GM18868 (cell line): ENCODE data around the gene TUT4.

ENCODE experiments used
- ATAC-seq: cut with Tn5 transposase; IDR thresholded peaks from one replicate; pipeline ENCODE4 v1.9.1; 2021; ENCODE audit warnings: mild to moderate bottlenecking, moderate library complexity; ENCODE audit not compliant: unreplicated experiment

TUT4 gene

DNA sequence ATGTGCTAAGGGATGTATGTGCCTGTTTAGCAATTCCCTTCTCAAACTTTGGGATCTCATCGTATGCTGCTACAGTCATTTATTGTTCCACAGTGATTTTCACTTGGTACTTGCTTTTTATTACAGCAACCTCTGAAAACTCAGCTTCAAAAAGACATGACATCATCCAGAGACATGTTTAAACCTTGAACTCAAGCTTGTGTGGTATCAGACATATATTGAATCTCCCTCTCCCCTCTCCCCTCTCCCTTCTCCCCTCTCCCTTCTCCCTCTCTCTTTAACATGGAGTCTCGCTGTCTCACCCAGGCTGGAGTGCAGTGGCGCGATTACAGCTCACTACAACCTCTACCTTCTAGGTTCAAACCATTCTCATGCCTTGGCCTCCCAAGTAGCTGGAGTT is 19.5 kb upstream of the TUT4 start:
- no peak for ATAC-seq

DNA sequence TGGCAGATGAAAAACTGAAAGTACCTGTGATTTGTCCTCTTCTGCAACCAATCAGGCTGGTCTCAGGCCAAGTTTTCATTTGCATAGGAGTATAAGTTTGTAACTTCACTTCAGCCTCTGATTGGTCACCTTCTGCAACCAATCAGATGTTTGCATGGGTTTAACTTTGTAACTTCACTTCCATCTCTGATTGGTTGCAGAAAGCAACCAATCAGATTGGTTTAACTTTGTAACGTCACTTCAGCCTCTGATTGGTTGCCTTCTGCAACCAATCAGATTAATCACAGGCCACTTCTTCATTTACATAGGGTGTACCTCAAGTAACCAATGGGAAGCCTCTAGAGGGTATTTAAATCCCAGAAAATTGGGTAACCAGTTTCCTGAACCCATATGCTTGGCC is 18.9 kb upstream of the TUT4 start:
- no peak for ATAC-seq

DNA sequence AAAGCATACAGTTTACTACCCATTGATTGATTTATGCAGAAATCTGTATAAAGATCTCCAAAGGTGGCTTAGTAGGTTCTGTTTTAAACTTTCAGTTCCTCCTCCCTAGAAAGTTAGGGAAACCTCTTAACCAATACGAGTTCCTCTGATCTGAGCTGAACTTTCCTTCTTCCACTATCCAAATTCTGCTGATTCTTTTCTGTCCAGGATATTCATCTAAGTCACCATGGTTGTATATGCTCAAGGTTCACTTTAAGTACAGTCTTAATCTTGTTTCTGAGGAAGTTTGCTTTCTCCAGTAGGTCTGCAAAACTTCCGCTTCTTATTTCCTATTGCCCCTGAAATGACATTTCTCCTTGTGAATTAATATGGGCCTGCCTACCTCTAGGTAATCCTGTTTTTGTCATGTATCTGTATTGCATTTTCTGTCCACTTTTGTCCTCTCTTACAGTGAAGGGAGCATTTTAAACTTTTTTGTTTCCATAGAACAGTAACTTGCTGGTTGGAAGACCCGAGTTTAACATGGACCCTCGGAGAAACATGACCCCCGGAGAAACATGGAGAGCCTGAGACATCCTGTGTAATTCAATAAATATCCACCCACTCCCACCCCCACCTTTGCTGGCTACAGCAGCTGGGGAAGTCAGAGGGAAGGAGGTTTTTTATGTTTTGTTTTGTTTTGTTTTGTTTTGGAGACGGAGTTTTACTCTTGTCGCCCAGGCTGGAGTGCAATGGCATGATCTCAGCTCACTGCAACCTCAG is 16.7 kb upstream of the TUT4 start:
- no peak for ATAC-seq

DNA sequence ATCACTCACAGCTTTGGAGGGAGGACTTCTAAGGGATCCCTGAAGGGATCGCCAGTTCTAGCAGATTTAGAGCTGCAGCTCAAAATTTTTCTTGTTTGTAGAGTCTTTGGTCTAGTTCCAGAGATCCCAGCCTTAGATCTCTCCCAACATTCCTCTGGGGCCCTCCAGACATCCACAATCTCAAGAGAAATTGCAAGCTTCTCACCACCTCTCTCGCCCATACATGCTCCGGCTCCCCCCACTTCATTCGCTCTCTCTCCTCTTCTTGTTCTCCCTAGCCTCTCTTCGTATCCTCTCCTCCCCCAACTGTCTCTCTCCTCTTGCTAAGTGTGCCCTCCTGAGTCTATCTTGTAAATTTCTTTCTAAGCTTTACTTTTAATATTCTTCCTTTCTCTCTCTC is 15.1 kb upstream of the TUT4 start:
- no peak for ATAC-seq

DNA sequence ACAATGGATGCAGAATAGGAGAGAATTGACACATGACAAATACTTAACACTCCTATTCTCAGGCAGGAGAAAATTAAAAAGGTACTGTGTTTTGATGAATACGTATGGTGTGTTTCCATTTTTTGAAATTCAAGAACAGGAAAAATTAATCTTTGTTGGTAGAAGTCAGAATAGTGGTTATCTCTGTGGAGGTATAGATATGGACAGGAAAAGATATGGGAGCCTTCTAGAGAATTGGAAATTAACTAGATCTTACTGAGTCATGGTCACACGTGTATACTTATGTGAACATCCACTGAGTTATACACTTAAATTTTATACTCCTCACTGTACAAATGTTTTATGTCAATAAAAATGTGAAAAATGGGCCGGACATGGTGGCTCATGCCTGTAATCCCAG is 9.9 kb upstream of the TUT4 start:
- ATAC-seq: no peak

DNA sequence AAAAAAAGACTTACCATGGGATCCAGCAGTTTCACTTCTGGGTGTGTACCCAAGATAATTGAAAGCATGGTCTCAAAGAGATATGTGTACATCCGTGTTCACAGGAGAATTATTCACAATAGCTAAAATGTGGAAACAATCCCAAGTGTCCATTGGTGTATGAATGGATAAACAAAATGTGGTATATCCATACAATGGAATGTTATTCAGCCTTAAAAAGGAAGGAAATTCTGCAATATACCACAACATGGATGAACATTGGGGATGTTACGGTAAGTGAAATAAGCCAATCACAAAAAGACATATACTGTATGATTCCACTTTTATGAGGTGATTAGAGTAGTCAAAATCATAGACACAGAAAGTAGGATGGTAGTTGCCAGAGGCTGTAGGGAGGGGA is 7.0 kb upstream of the TUT4 start:
- ATAC-seq: no peak

DNA sequence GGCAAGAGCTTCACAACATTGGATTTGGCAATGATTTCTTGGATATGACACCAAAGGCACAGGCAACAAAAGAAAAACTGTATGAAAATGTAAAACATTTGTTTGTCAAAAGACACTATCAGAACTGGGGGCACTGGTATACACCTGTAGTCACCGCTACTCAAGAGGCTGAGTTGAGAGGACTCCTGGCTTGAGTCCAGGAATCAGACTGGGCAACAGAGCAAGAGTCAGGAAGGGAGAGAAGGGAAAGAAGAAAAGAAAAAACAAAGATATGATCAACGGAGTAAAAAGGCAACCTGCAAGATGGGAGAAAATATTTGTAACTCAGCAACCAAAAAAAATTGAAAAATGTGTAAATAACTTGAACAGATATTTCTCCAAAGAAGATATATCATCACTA is 6.0 kb upstream of the TUT4 start:
- ATAC-seq: no peak

DNA sequence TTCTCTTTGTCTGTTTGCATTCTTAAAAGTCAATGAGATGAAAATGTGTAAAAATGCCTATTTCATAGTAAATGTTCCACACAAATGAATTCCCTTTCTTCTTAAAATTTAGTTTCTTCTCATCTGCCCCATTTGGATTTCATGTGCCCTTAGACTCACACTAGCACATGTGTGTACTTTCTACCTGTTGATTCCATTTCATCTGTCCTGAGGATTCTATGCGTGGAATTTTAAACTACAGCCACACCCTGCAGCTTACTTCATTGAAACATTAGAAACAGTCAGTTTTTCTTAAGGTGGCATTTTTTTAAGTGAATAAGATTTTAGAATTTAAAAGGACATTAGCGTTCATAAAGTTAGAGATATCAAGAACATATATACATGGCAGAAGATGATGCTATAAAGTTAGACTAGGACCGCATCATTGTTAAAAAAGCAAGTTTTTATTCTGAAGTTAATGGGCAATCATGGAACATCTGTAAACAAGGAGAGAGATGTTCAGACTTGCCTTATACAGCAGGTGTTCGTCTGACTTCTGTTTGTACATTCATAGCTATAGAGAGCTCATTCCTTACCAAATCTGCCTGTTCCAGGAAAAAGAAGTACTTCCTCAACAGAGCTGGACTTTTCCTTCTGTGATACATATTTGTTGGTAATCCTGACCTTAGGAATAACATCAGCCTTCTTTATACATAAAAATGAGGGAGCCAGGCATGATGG is 3.9 kb upstream of the TUT4 start:
- ATAC-seq: no peak

DNA sequence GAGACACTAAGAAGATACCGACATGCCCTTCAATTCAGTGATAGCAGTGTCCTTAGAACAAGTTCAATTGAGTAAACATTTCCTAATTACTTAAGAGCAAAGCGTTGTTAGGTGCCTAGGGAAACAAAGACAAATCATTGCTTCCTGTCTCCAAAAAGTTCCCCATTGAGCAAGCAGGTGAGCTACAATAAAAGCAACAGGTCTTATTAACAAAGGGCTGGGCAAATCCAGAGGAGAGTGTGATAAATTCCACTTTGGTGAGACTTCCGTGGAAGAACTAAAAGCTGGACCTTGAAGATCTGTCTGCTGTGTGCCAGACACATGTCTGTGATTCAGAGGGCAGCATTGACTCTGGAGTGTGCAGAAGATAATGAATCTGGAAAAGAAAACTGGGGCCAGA is 1.9 kb upstream of the TUT4 start:
- ATAC-seq: no peak

DNA sequence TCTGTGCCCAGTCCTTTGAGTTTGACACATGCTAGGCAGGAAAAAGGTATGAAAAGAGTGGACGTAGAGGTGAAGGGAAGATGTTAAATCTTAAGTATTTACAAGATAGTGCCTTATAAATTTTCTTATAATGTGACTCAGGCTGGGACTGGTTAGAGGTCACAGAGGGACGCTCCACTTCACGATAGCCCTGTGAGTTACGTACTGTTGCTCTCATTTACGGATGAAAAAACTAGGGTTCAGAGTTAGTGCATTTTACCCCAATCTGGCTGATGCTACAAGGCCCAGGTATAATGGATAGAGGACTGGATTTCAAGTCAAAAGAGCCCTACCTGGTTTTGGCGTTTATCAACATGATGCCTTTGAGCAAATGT is 1.4 kb upstream of the TUT4 start:
- ATAC-seq: no peak

DNA sequence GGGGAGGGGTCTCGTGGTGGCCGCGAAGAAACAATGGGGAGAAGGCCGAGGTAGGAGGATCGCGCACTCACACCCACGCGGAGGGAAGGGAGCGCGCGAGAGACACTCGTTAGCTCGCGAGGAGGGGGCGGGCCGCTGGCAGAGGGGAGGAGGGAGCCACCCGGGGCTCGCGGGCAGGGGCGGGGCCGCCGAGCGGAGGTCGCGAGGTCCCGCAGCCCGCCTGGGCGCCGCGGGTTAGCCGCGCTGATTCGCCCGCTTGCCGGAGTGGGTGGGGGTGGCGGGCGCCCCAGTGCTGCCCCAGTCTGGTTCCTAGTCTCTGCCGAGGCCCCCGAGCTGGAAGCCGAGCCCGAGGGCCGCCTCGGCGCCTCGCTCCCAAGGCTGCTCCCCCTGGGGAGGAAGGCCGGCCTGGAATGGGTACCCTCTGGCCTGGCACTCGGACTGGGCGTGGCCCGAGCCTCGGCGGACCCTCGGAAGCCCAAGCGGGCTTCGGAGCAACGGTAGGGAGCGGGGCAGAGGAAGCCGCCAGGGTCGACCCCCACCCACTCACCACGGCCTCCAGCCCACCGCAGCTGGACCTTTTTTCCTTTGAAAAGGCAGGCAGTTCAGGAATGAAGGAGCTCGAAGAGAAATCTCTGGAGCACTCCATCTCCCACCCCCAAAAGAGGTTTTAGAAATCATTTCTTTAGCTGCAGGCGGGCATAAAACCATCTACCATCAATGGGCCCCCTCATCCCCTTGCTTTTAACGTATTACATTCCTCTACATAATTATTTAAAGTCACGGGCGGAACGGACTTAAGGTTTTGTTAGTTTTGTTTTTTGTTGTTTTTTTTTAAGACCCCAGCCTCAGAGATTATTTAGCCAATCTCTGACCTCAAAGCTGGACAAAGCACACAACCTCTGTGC is 722 bp upstream of the TUT4 start:
- peak; percentile 62 for ATAC-seq

DNA sequence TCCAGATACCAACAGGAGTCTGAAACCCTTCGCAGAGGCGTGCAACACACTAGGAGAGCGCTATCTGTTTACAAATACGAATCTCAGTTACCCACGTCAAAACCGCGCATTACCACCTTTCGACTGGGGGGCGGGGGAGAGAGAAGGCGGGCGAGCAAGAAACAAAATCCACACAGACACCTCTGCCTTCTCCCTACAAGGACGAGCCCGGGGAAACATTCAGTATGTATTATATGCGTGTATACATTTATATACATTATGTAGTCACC is 722 bp downstream of the TUT4 start:
- peak; percentile 40 for ATAC-seq

DNA sequence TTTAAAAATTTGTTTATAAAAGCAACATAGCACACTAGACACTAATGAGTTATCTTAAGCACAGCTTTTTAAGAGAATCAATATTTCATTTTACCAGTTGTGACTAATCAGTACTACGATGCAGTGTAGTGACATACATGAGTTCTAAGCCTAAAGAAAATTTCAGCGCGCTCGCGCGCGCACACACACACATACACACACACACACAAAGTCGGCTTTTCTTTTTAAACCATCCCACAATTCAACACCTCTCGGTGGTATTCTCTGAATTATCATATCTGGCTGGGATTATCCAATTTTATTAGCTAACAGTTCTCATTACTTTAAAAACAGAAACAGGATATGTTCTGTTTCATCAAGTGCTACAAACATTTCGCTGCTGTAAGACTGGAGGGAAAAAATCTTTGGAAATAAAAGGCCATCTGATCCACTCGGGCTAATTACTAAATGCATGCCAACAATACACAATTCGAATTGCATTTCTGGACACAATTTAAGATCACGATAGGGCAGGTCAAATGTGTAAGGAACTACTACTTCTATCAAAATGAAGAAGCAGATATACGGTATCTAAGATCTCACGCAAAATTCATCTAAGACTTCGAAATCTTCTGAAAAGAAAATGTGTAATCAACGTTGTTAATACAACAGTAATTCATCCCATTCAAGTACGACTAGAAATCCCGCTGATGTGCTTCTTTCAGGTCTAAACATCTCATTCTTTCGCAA is 1.2 kb downstream of the TUT4 start:
- ATAC-seq: no peak

DNA sequence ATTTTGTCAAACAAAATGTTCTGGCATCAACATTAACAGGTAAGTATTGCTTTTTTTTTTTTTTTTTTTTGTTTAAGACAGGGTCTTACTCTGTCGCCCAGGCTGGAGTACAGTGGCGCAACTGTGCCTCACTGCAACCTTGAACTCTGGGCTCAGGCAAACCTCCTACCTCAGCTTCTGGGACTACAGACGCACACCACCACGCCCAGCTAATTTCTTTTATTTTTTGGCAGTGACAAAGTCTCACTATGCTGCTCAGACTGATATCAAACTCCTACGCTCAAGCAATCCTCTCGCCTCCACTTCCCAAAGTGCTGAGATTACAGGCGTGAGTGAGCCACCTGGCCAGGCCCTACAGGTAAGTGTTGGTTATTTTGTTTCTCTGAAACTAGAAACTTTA is 2.4 kb downstream of the TUT4 start:
- ATAC-seq: no peak

DNA sequence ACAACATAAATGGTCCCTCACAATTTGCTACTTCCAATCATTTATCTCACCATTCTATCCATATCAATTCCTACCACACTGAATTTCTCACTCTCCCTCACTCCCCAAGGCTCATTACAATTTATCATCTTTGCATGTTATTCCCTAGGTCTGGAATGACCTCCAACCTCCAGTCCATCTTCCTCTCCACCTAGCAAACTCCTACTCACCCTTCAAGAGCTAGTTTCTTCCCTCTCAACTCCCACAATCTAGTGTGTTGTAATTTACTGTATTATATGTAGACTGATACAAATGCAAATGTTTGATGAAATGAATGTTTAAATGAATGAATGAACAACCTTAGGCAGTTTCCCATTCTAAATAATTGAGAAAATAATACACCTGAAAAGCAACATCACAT is 3.6 kb downstream of the TUT4 start:
- no peak for ATAC-seq

DNA sequence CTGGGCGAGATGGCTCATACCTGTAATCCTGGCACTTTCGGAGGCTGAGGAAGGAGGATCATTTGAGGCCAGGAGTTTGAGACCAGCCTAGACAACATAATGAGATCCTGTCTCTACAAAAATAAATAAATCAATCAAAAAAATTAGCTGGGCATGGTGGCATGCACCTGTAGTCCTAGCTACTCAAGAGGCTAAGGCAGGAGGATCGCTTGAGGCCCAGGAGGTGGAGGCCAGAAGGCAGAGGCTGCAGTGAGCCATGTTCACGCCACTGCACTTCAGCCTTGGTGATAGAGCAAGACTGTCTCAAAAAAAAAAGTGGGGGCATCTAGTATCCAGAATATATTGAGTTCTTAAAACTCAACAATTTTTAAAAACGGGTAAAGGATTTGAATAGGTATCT is 6.0 kb downstream of the TUT4 start:
- ATAC-seq: no peak

DNA sequence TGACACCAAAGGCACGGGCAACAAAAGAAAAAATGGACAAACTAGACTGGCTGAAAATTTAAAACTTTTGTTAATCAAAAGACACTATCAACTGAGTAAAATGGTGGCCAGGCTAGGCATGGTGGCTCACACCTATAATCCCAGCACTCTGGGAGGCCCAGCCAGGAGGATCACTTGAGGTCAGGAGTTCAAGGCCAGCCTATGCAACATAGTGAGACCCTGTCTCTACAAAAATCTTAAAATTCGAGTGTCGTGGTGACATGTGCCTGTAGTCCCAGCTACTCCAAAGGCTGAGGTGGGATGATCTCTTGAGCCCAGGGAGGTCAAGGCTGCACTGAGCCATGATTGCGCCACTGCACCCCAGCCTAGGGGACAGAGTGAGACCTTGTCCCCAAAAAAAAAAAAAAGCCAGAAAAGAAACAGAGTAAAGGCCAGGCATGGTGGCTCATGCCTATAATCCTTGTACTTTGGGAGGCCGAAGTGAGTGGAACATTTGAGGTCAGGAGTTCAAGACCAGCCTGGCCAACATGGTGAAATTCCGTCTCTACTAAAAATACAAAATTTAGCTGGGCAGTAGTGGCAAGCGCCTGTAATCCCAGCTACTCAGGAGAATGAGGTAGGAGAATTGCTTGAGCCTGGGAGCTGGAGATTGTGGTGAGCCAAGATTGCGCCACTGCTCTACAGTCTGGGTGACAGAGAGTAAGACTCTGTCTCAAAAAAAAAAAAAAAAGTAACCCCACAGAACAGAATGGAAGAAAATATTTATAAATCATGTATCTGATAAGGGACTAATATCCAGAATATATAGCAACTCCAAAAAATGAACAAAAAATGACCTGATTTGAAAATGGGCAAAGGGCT is 8.0 kb downstream of the TUT4 start:
- no peak for ATAC-seq

DNA sequence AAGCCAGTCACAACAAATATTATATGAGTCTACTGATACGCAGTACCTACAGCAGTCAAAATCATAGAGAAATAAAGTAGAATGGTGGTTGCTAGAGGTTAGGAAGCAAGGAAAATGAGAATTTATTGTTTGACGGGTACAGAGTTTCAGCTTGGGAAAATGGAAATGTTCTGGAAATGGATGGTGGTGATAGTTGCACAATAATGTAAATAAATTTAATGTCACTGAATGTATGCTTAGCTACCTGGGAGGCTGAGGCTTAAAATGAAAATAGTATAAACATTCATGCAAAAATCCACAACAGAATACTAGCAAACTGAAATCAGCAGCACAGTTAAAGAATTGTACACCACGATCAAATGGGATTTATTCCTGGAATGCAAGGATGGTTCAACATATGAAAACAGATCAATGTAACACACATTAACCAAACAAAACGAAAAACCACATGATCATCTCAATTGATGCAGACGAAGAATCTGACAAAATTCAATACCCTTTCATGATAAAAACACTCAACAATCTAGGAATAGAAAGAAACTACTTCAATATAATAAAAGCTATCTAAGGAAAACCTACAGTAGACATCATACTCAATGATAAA is 10.7 kb downstream of the TUT4 start:
- no peak for ATAC-seq

DNA sequence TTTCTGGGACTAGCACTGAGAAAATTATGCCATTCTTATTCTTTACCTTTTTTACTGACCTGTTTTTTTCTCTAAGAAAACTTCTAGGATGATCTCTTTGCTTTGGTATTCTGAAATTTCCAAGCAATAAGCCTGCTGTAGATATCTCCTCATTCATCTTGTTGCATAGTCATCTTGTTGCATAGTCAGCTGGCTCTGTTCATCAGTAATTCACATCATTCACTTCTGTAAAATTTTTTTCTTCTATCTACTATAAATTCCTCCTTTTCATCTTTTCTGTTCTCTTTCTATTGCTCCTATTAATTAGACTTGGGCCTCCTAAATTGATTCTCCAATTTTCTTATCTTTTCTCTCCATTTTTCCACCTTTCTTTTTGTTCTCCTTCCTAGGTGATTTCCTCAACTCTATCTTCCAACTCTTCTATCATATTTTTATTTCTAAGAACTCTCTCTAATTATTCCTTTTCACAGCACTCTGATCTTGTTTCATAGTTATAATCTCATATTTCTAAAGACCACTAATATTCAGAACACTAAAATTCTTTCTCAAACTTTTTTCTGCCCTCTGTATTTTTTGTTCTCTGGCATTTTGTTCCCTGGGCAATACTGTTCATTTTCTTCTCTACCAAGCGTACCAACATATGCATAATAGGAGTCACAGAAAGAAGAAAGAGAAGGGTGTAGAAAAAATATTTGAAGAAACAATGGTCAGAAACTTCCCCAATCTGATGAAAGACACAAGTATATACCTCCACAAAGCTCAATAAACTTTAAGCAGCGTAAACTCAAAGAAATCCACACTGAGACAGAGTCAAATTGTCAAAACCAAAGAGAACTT is 17.7 kb downstream of the TUT4 start:
- no peak for ATAC-seq
